ENCODE data around the gene KIF2B.

KIF2B gene

GRCh38 chr17:53792997-53793396 lies 29.7 kb upstream of the KIF2B start:
- Histone ChIP-seq H3K4me1 (ENCODE audit: insufficient read depth, low read length) (no peaks in the 10 kb centered on the region), H4K20me1 (ENCODE audit: insufficient read depth, low read length) (no peaks in the 10 kb centered on the region), H3K4me2 (ENCODE audit: insufficient read depth, low read length) (no peak overlapping the region), H3K9me3 (ENCODE audit: insufficient read depth, low read length, severe bottlenecking) (no peaks in the 10 kb centered on the region), H3K36me3 (ENCODE audit: insufficient read depth, low read length) (no peaks in the 10 kb centered on the region), H3K27ac (ENCODE audit: low read length) (no peak overlapping the region), H3K4me3 (ENCODE audit: low read depth in 1 of 2, low read length in 2 of 2) (no peak overlapping the region), H3K27me3 (ENCODE audit: insufficient read depth, low read length, poor library complexity) (no peaks in the 10 kb centered on the region), H2AFZ (ENCODE audit: low read depth, low read length) (no peak overlapping the region), H3K9ac (ENCODE audit: low read depth, low read length) (no peak overlapping the region), H3K79me2 (ENCODE audit: insufficient read depth, low read length) (no peaks in the 10 kb centered on the region)
- DNase-seq (no peak), ATAC-seq (ENCODE audit: insufficient read depth, low read depth) (no peak)
- TF ChIP-seq EZH2 (IDR thresholded peaks at IDR 0.05; ENCODE audit: borderline replicate concordance, low read depth, low read length, severe bottlenecking), result no peak
- no peak for TF ChIP-seq CTCF (IDR thresholded peaks at IDR 0.05; ENCODE audit: borderline replicate concordance, extremely low read depth, low read length, poor library complexity, severe bottlenecking)

- no peak overlapping the region for H2AFZ ChIP-seq (ENCODE audit: low read depth, low read length)
- H3K79me2 ChIP-seq (ENCODE audit: insufficient read depth, low read length), result no peaks in the 10 kb centered on the region
- no peak for ATAC-seq (ENCODE audit: insufficient read depth, low read depth)
- DNase-seq, result no peak
- H3K4me2 ChIP-seq (ENCODE audit: insufficient read depth, low read length), result no peak overlapping the region
- H3K36me3 ChIP-seq (ENCODE audit: insufficient read depth, low read length), result no peaks in the 10 kb centered on the region
- H3K9me3 ChIP-seq (ENCODE audit: insufficient read depth, low read length, severe bottlenecking), result no peaks in the 10 kb centered on the region
- no peak overlapping the region for H3K9ac ChIP-seq (ENCODE audit: low read depth, low read length)
- no peaks in the 10 kb centered on the region for H3K4me1 ChIP-seq (ENCODE audit: insufficient read depth, low read length)
- no peaks in the 10 kb centered on the region for H4K20me1 ChIP-seq (ENCODE audit: insufficient read depth, low read length)
- no peaks in the 10 kb centered on the region for H3K27me3 ChIP-seq (ENCODE audit: insufficient read depth, low read length, poor library complexity)
- TF ChIP-seq CTCF (IDR thresholded peaks at IDR 0.05; ENCODE audit: borderline replicate concordance, extremely low read depth, low read length, poor library complexity, severe bottlenecking) (no peak), EZH2 (IDR thresholded peaks at IDR 0.05; ENCODE audit: borderline replicate concordance, low read depth, low read length, severe bottlenecking) (no peak)
- no peak overlapping the region for H3K4me3 ChIP-seq (ENCODE audit: low read depth in 1 of 2, low read length in 2 of 2)
- H3K27ac ChIP-seq (ENCODE audit: low read length), result no peak overlapping the region
Observed at GRCh38 chr17:53794875-53795274, 27.9 kb upstream of the KIF2B start.

DNA sequence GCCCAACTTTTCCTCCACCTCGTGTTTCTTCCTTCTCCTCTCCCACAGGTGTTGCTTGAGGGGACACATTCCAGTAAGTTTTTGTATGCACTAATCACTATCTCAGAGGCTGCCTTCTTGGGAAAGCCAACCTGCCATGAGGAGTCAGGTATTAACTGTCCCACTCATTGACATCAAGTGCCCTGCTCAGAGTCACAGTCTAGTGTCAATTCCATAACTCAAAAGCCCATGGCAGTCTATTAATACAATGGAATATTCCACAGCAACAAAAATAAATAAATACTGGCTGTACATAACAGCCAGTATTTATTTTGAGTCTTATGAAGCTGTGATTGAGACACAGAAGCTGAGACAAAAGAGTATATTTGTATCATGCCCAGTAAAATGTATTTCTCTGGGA lies 26.1 kb upstream of the KIF2B start:
- no peak for TF ChIP-seq EZH2 (IDR thresholded peaks at IDR 0.05; ENCODE audit: borderline replicate concordance, low read depth, low read length, severe bottlenecking)
- Histone ChIP-seq H3K36me3 (ENCODE audit: insufficient read depth, low read length) (no peaks in the 10 kb centered on the region), H2AFZ (ENCODE audit: low read depth, low read length) (no peak overlapping the region), H3K9me3 (ENCODE audit: insufficient read depth, low read length, severe bottlenecking) (no peaks in the 10 kb centered on the region), H3K4me3 (ENCODE audit: low read depth in 1 of 2, low read length in 2 of 2) (no peak overlapping the region), H3K27ac (ENCODE audit: low read length) (no peak overlapping the region), H4K20me1 (ENCODE audit: insufficient read depth, low read length) (no peaks in the 10 kb centered on the region), H3K4me1 (ENCODE audit: insufficient read depth, low read length) (no peaks in the 10 kb centered on the region), H3K9ac (ENCODE audit: low read depth, low read length) (no peak overlapping the region), H3K27me3 (ENCODE audit: insufficient read depth, low read length, poor library complexity) (no peaks in the 10 kb centered on the region), H3K79me2 (ENCODE audit: insufficient read depth, low read length) (no peaks in the 10 kb centered on the region), H3K4me2 (ENCODE audit: insufficient read depth, low read length) (no peak overlapping the region)
- ATAC-seq (ENCODE audit: insufficient read depth, low read depth), result no peak
- DNase-seq, result no peak

GRCh38 chr17:53797501-53797900 lies 25.2 kb upstream of the KIF2B start:
- Histone ChIP-seq H3K4me1 (ENCODE audit: insufficient read depth, low read length) (no peaks in the 10 kb centered on the region), H4K20me1 (ENCODE audit: insufficient read depth, low read length) (no peaks in the 10 kb centered on the region), H3K9ac (ENCODE audit: low read depth, low read length) (no peak overlapping the region), H2AFZ (ENCODE audit: low read depth, low read length) (no peak overlapping the region), H3K27ac (ENCODE audit: low read length) (no peak overlapping the region), H3K27me3 (ENCODE audit: insufficient read depth, low read length, poor library complexity) (no peaks in the 10 kb centered on the region), H3K9me3 (ENCODE audit: insufficient read depth, low read length, severe bottlenecking) (no peaks in the 10 kb centered on the region), H3K4me3 (ENCODE audit: low read depth in 1 of 2, low read length in 2 of 2) (no peak overlapping the region), H3K4me2 (ENCODE audit: insufficient read depth, low read length) (no peak overlapping the region), H3K79me2 (ENCODE audit: insufficient read depth, low read length) (no peaks in the 10 kb centered on the region), H3K36me3 (ENCODE audit: insufficient read depth, low read length) (no peaks in the 10 kb centered on the region)
- no peak for TF ChIP-seq EZH2 (IDR thresholded peaks at IDR 0.05; ENCODE audit: borderline replicate concordance, low read depth, low read length, severe bottlenecking)
- TF ChIP-seq CTCF (IDR thresholded peaks at IDR 0.05; ENCODE audit: borderline replicate concordance, extremely low read depth, low read length, poor library complexity, severe bottlenecking), result no peak
- ATAC-seq (ENCODE audit: insufficient read depth, low read depth) (no peak), DNase-seq (no peak)
